HCT116 (cell line): ENCODE data around the gene COMTD1. TPM values are rescaled to one million over a fixed set of nuclear protein-coding genes. Genes with fewer than 3 reads are reported as not detected.

ENCODE experiments used
- ATAC-seq: fragments of 200-7000 bp; cut with Tn5 transposase; 2 replicates; pipeline ENCODE4 v1.9.1; 2020; ENCODE audit warnings: mild to moderate bottlenecking, moderate library complexity
- BruUV-seq: library from RNA; stranded (reverse); fragments of 400-500 nt; replicated peaks from 2 replicates; lab custom pipeline; 2021; lab: Mats Ljungman, UMichigan
- CTCF ChIA-PET: fragments of 300-600 bp; sonication (Branson Sonifier 250); formaldehyde crosslinking; loops from one replicate; lab custom pipeline; 2021; ENCODE audit warnings: antibody characterized with exemption; lab: Charles Lee
- POLR2A ChIA-PET: fragments of 300-600, 350-600 bp; sonication (Branson Sonifier 250); formaldehyde crosslinking; loops from one replicate; lab custom pipeline; 2021; ENCODE audit warnings: antibody characterized with exemption; lab: Charles Lee
- RAD21 ChIA-PET, 2 experiments: fragments of 300-600 bp; sonication (Branson Sonifier 250); formaldehyde crosslinking; loops; one replicate each; lab custom pipeline; 2023; ENCODE audit warnings: low total read pairs in 2 of 2; ENCODE audit not compliant: uncharacterized antibody in 2 of 2, unreplicated experiment in 2 of 2, low non-redundant PET in 1 of 2; lab: Charles Lee
- DNase-seq: peaks from one replicate; pipeline ENCODE4 v3.0.0-alpha.2; 2010; ENCODE audit warnings: low read depth, low spot score
- H2AFZ ChIP-seq: fragments of 200-600 bp; shearing (Covaris generic), sonication (generic); 2 replicates; pipeline ENCODE4 v1.6.1; 2017; ENCODE audit warnings: low read depth, mixed run types, mixed read lengths, antibody characterized with exemption, low read length; ENCODE audit not compliant: poor library complexity, severe bottlenecking
- H3K27ac ChIP-seq: 2 replicates; pipeline ENCODE4 v1.5.1; 2012; ENCODE audit warnings: low read depth, low read length
- H3K27me3 ChIP-seq: fragments of 200-600 bp; sonication (generic); 2 replicates; pipeline ENCODE4 v1.6.1; 2016; ENCODE audit warnings: mixed run types, low read length, mixed read lengths; ENCODE audit not compliant: insufficient read depth
- H3K36me3 ChIP-seq, 2 experiments: fragments of 200-500 bp in 1 of 2; fragments of 200-600 bp in 1 of 2; sonication (Bioruptor generic) in 1 of 2; sonication (generic) in 1 of 2; 2 replicates each; pipeline versions ENCODE4 v1.5.1 to v1.6.1; 2014 to 2016; ENCODE audit warnings: low read length in 2 of 2, inconsistent platforms in 1 of 2, mixed read lengths in 1 of 2, mixed run types in 1 of 2; ENCODE audit not compliant: insufficient read depth in 2 of 2, control insufficient read depth in 1 of 2
- H3K4me1 ChIP-seq, 2 experiments: fragments of 200-600 bp in 1 of 2; sonication (generic) in 1 of 2; 2 replicates each; pipeline versions ENCODE4 v1.5.1 to v1.6.1; 2012 to 2017; ENCODE audit warnings: low read length in 2 of 2, inconsistent platforms in 1 of 2, mild to moderate bottlenecking in 1 of 2, mixed read lengths in 1 of 2, mixed run types in 1 of 2, moderate library complexity in 1 of 2; ENCODE audit not compliant: insufficient read depth in 2 of 2, control insufficient read depth in 1 of 2
- H3K4me2 ChIP-seq: fragments of 200-600 bp; sonication (generic); 2 replicates; pipeline ENCODE4 v1.6.1; 2017; ENCODE audit warnings: mixed run types, low read length, mixed read lengths
- H3K4me3 ChIP-seq, 2 experiments: fragments of 200-600 bp in 1 of 2; sonication (generic) in 1 of 2; replicated peaks in 1 of 2; 2 replicates each; pipeline ENCODE4 v1.5.1; 2011 to 2016; ENCODE audit warnings: low read length in 2 of 2, control low read depth in 1 of 2, low read depth in 1 of 2, mild to moderate bottlenecking in 1 of 2, mixed read lengths in 1 of 2, mixed run types in 1 of 2
- H3K79me2 ChIP-seq: fragments of 200-600 bp; sonication (generic); 2 replicates; pipeline ENCODE4 v1.6.1; 2017; ENCODE audit warnings: mild to moderate bottlenecking, mixed run types, low read length, moderate library complexity, mixed read lengths; ENCODE audit not compliant: insufficient read depth
- H3K9ac ChIP-seq: fragments of 200-600 bp; sonication (generic); 2 replicates; pipeline ENCODE4 v1.6.1; 2016; ENCODE audit warnings: low read length, mixed read lengths
- H3K9me2 ChIP-seq: fragments of 200-600 bp; sonication (generic), shearing (Covaris generic); 2 replicates; pipeline ENCODE4 v1.6.1; 2017; ENCODE audit warnings: mixed run types, mild to moderate bottlenecking, moderate library complexity; ENCODE audit not compliant: insufficient read depth
- H3K9me3 ChIP-seq, 2 experiments: fragments of 200-500 bp in 1 of 2; fragments of 200-600 bp in 1 of 2; sonication (Bioruptor generic) in 1 of 2; sonication (generic) in 1 of 2; 2 replicates each; pipeline ENCODE4 v1.6.1; 2014 to 2017; ENCODE audit warnings: low read length in 2 of 2, mixed read lengths in 2 of 2, inconsistent platforms in 1 of 2, low read depth in 1 of 2, mild to moderate bottlenecking in 1 of 2, mixed run types in 1 of 2, moderate library complexity in 1 of 2; ENCODE audit not compliant: control insufficient read depth in 1 of 2, insufficient read depth in 1 of 2
- H4K20me1 ChIP-seq: fragments of 200-600 bp; sonication (generic), shearing (Covaris generic); 2 replicates; pipeline ENCODE4 v1.6.1; 2017; ENCODE audit warnings: mixed run types, mild to moderate bottlenecking, moderate library complexity; ENCODE audit not compliant: insufficient read depth
- CBX3 ChIP-seq: IDR thresholded peaks from 2 replicates; pipeline ENCODE4 v1.6.1; 2012; ENCODE audit warnings: low read depth
- CEBPB ChIP-seq: IDR thresholded peaks from 2 replicates; pipeline ENCODE4 v1.6.1; 2012; ENCODE audit warnings: low read depth
- ELF1 ChIP-seq: IDR thresholded peaks from 2 replicates; pipeline ENCODE4 v1.6.1; 2012; ENCODE audit warnings: low read depth, borderline replicate concordance
- EZH2 ChIP-seq: fragments of 200-600 bp; sonication (generic); IDR thresholded peaks from 2 replicates; pipeline ENCODE4 v1.6.1; 2017; ENCODE audit warnings: antibody characterized with exemption, mixed run types
- EZH2phosphoT487 ChIP-seq: fragments of 200-600 bp; IDR thresholded peaks from 2 replicates; pipeline ENCODE4 v1.6.1; 2018; ENCODE audit warnings: antibody characterized with exemption, borderline replicate concordance
- FOSL1 ChIP-seq: IDR thresholded peaks from 2 replicates; pipeline ENCODE4 v1.6.1; 2012; ENCODE audit warnings: low read depth
- JUND ChIP-seq: IDR thresholded peaks from 2 replicates; pipeline ENCODE4 v1.6.1; 2012
- POLR2AphosphoS5 ChIP-seq: IDR thresholded peaks from 2 replicates; pipeline ENCODE4 v1.6.1; 2011; ENCODE audit warnings: mild to moderate bottlenecking, low read depth, low read length, moderate library complexity
- RAD21 ChIP-seq: IDR thresholded peaks from 2 replicates; pipeline ENCODE4 v1.6.1; 2012; ENCODE audit warnings: low read depth, mild to moderate bottlenecking
- SIN3A ChIP-seq: IDR thresholded peaks from 2 replicates; pipeline ENCODE4 v1.6.1; 2012; ENCODE audit warnings: low read depth
- SP1 ChIP-seq: IDR thresholded peaks from 2 replicates; pipeline ENCODE4 v1.6.1; 2012; ENCODE audit warnings: low read depth
- SRF ChIP-seq: IDR thresholded peaks from 2 replicates; pipeline ENCODE4 v1.6.1; 2012; ENCODE audit warnings: low read depth
- TCF7L2 ChIP-seq: IDR thresholded peaks from 2 replicates; pipeline ENCODE4 v1.7.0; 2011; ENCODE audit warnings: borderline replicate concordance, inconsistent platforms; ENCODE audit not compliant: insufficient read depth, insufficient read length; ENCODE audit errors: extremely low read depth
- YY1 ChIP-seq: IDR thresholded peaks from 2 replicates; pipeline ENCODE4 v1.6.1; 2011; ENCODE audit warnings: low read length, low read depth, moderate library complexity, mild to moderate bottlenecking; ENCODE audit not compliant: insufficient replicate concordance; ENCODE audit errors: extremely low read depth
- ZFX ChIP-seq: fragments of 450-650 bp; IDR thresholded peaks from 2 replicates; pipeline ENCODE4 v1.6.1; 2017
- ZNF274 ChIP-seq: fragments of 200-500 bp; sonication (Bioruptor generic); IDR thresholded peaks from 2 replicates; pipeline ENCODE4 v1.6.1; 2014; ENCODE audit warnings: mild to moderate bottlenecking, low read depth, low read length, inconsistent platforms
- intact Hi-C: fragments of 100-400 bp; cut with micrococcal nuclease; formaldehyde crosslinking; loops from 2 replicates; pipeline ENCODE4 v1.10.0; 2022
- total RNA-seq: library from RNA; stranded (reverse); gene quantifications from one replicate; pipeline ENCODE4 v1.2.1, GENCODE V29; 2021; ENCODE audit not compliant: unreplicated experiment
- TF ChIP-seq, protein P1 (sequence below): IDR thresholded peaks from 2 replicates; pipeline ENCODE4 v1.6.1; 2012
- TF ChIP-seq, protein P2 (sequence below): IDR thresholded peaks from 2 replicates; pipeline ENCODE4 v1.6.1; 2011; ENCODE audit warnings: mild to moderate bottlenecking, low read length, moderate library complexity; ENCODE audit not compliant: insufficient replicate concordance; ENCODE audit errors: extremely low read depth
- TF ChIP-seq, protein P3 (sequence below): IDR thresholded peaks from 2 replicates; pipeline ENCODE4 v1.6.1; 2012; ENCODE audit warnings: low read depth

COMTD1 gene
- total RNA-seq, 1 experiment from 2014 or later: 35.1 TPM

DNA sequence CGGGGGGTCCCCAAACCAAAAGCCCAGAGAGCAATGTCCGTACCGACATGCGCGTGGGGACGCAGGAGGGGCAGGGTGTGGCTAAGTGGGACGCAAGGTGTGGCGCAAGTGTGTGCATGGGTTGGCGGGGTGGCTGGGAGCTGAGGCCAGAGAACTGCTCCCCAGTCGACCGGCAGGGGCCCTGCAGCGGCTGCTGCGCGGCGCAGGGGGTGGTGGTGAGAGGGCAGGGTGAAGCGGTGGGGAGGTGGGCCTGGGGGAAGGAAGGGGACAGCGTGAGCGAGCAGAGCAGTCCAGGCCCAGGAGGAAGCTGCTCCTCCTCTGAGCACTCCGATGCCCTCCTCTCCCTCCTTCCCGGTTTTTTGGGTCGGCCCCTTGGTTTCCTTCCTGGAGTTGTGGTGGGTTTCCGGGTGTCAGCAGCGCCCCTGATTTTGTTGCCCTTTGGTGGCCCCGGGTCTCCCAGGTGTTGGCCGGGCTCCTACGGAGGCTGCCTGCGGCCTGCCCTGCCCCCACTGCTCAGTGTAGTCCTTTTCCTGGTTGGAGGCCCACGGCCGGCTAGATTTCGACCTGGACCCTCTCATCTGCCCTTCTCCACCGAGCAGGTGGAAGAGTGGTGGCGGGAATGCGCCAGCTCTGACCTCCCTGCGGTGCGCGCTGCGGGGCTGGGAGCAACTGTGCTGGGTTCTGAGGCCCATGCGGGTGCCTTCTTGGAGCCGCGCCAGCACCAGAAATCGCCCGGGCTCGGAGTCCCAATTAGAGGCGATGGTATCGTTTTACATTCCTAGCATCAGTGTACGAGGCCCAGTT is 40.5 kb upstream of the COMTD1 start:
- no peaks in the 10 kb centered on the region for H3K9me3 ChIP-seq
- peak overlapping the region; percentile 98 for H3K4me2 ChIP-seq
- ChIA-PET RAD21 (interaction anchor here in 1 of 2 experiments (1.0 kb wide), 1 partner anchor 119 kb away, joined by 7 read pairs; no protein-coding TSS in a partner anchor), CTCF (interaction anchor here (1.0 to 2.1 kb wide), 3 partner anchors 14 to 119 kb away, joined by 3 to 6 read pairs (median 5); no protein-coding TSS in a partner anchor), POLR2A (interaction anchor here (1.3 to 1.8 kb wide), 3 partner anchors 9 to 126 kb away, joined by 4 to 6 read pairs (median 6); partner anchors contain the start of gene ZNF503)
- no peaks in the 10 kb centered on the region for H4K20me1 ChIP-seq
- DNase-seq (no peak), ATAC-seq (peak; percentile 91)
- no peaks in the 10 kb centered on the region for H3K36me3 ChIP-seq
- H3K4me1 ChIP-seq: peaks cover 12 to 26% of the 10 kb centered on the region in 2 experiments
- intact Hi-C loops: loop anchor here (1.0 kb wide), 1 partner anchor 119 kb away; no protein-coding TSS in a partner anchor
- peak overlapping the region; percentile 76 for H3K27ac ChIP-seq
- H3K4me3 ChIP-seq: peak overlapping the region; percentile 52 to 73
- peak overlapping the region; percentile 75 for H2AFZ ChIP-seq
- BruUV-seq: TSS peak; percentile 69
- H3K27me3 ChIP-seq: no peaks in the 10 kb centered on the region
- no peaks in the 10 kb centered on the region for H3K9me2 ChIP-seq
- peak overlapping the region; percentile 85 for H3K9ac ChIP-seq
- no peaks in the 10 kb centered on the region; the same call in none of the 2 replicates for H3K79me2 ChIP-seq
- TF ChIP-seq JUND: no peak
- peak; percentile 35; the same call in 1 of the 2 replicates for TF ChIP-seq CEBPB
- TF ChIP-seq TCF7L2: no peak
- TF ChIP-seq SP1: no peak
- TF ChIP-seq, protein P1, sequence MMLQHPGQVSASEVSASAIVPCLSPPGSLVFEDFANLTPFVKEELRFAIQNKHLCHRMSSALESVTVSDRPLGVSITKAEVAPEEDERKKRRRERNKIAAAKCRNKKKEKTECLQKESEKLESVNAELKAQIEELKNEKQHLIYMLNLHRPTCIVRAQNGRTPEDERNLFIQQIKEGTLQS: no peak
- TF ChIP-seq RAD21: no peak
- TF ChIP-seq, protein P2, sequence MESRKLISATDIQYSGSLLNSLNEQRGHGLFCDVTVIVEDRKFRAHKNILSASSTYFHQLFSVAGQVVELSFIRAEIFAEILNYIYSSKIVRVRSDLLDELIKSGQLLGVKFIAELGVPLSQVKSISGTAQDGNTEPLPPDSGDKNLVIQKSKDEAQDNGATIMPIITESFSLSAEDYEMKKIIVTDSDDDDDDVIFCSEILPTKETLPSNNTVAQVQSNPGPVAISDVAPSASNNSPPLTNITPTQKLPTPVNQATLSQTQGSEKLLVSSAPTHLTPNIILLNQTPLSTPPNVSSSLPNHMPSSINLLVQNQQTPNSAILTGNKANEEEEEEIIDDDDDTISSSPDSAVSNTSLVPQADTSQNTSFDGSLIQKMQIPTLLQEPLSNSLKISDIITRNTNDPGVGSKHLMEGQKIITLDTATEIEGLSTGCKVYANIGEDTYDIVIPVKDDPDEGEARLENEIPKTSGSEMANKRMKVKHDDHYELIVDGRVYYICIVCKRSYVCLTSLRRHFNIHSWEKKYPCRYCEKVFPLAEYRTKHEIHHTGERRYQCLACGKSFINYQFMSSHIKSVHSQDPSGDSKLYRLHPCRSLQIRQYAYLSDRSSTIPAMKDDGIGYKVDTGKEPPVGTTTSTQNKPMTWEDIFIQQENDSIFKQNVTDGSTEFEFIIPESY: no peak
- TF ChIP-seq POLR2AphosphoS5: peak; percentile 89
- no peak for TF ChIP-seq YY1
- TF ChIP-seq EZH2: no peak
- TF ChIP-seq ZNF274: no peak
- TF ChIP-seq FOSL1: no peak
- TF ChIP-seq, protein P3, sequence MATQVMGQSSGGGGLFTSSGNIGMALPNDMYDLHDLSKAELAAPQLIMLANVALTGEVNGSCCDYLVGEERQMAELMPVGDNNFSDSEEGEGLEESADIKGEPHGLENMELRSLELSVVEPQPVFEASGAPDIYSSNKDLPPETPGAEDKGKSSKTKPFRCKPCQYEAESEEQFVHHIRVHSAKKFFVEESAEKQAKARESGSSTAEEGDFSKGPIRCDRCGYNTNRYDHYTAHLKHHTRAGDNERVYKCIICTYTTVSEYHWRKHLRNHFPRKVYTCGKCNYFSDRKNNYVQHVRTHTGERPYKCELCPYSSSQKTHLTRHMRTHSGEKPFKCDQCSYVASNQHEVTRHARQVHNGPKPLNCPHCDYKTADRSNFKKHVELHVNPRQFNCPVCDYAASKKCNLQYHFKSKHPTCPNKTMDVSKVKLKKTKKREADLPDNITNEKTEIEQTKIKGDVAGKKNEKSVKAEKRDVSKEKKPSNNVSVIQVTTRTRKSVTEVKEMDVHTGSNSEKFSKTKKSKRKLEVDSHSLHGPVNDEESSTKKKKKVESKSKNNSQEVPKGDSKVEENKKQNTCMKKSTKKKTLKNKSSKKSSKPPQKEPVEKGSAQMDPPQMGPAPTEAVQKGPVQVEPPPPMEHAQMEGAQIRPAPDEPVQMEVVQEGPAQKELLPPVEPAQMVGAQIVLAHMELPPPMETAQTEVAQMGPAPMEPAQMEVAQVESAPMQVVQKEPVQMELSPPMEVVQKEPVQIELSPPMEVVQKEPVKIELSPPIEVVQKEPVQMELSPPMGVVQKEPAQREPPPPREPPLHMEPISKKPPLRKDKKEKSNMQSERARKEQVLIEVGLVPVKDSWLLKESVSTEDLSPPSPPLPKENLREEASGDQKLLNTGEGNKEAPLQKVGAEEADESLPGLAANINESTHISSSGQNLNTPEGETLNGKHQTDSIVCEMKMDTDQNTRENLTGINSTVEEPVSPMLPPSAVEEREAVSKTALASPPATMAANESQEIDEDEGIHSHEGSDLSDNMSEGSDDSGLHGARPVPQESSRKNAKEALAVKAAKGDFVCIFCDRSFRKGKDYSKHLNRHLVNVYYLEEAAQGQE: no peak
- TF ChIP-seq EZH2phosphoT487: no peak
- no peak for TF ChIP-seq ELF1
- TF ChIP-seq CBX3: no peak
- TF ChIP-seq SIN3A: peak; percentile 24; the same call in 1 of the 2 replicates
- peak; percentile 93 for TF ChIP-seq ZFX
- TF ChIP-seq SRF: no peak
